MM.1S (cell line): ENCODE measurements around the gene MBOAT7.

Source experiments
- CTCF ChIP-seq: fragments of 300-600 bp; sonication (generic); IDR thresholded peaks from 2 replicates; pipeline ENCODE4 v1.5.1; 2016; ENCODE audit warnings: antibody characterized with exemption, low read length, mixed read lengths
- EZH2 ChIP-seq: fragments of 300-600 bp; sonication (generic); optimal IDR thresholded peaks from 2 replicates; pipeline ENCODE3; 2017; ENCODE audit warnings: low read depth, mild to moderate bottlenecking, antibody characterized with exemption, low read length, mixed read lengths

GRCh38 chr19:54233941-54234340, 44.6 kb upstream of the MBOAT7 start:
- TF ChIP-seq CTCF (no peak), EZH2 (no peak)
